H9 (cell line): ENCODE data around the gene AGMO. TPM values are rescaled to one million over a fixed set of nuclear protein-coding genes. Genes with fewer than 3 reads are reported as not detected.

Experiments used
- DNase-seq: peaks from one replicate; pipeline ENCODE4 v3.0.0-alpha.2; 2017
- H2AFZ ChIP-seq: one replicate; pipeline ENCODE4 v1.6.1; 2013; ENCODE audit warnings: mild to moderate bottlenecking, low read length, control low read depth, moderate library complexity
- H2AK5ac ChIP-seq: 2 replicates; pipeline ENCODE4 v1.6.1; 2013; ENCODE audit warnings: low read length, control low read depth, mixed read lengths; ENCODE audit not compliant: insufficient read length
- H2BK120ac ChIP-seq: one replicate; pipeline ENCODE4 v1.6.1; 2013; ENCODE audit warnings: low read depth, mild to moderate bottlenecking, low read length, control low read depth, inconsistent platforms; ENCODE audit not compliant: poor library complexity, severe bottlenecking
- H2BK12ac ChIP-seq: 2 replicates; pipeline ENCODE4 v1.6.1; 2013; ENCODE audit warnings: low read length, control low read depth, mixed read lengths, low read depth; ENCODE audit not compliant: insufficient read length
- H2BK15ac ChIP-seq: 2 replicates; pipeline ENCODE4 v1.6.1; 2013; ENCODE audit warnings: low read depth, low read length, control low read depth
- H2BK20ac ChIP-seq: one replicate; pipeline ENCODE4 v1.6.1; 2013; ENCODE audit warnings: low read depth, mild to moderate bottlenecking, low read length, control low read depth, inconsistent platforms; ENCODE audit not compliant: poor library complexity, severe bottlenecking
- H2BK5ac ChIP-seq: 2 replicates; pipeline ENCODE4 v1.6.1; 2013; ENCODE audit warnings: low read length, control low read depth, mixed read lengths; ENCODE audit not compliant: insufficient read length
- H3K14ac ChIP-seq: 2 replicates; pipeline ENCODE4 v1.6.1; 2013; ENCODE audit warnings: low read length, control low read depth; ENCODE audit not compliant: insufficient read depth
- H3K18ac ChIP-seq: 2 replicates; pipeline ENCODE4 v1.6.1; 2013; ENCODE audit warnings: low read depth, mild to moderate bottlenecking, mixed read lengths, low read length, control low read depth; ENCODE audit not compliant: insufficient read length
- H3K23ac ChIP-seq: 2 replicates; pipeline ENCODE4 v1.6.1; 2013; ENCODE audit warnings: low read length, control low read depth, mixed read lengths, low read depth; ENCODE audit not compliant: insufficient read length
- H3K23me2 ChIP-seq: 2 replicates; pipeline ENCODE4 v1.6.1; 2013; ENCODE audit warnings: low read depth, mild to moderate bottlenecking, mixed read lengths, low read length, control low read depth; ENCODE audit not compliant: insufficient read length, poor library complexity, severe bottlenecking
- H3K27ac ChIP-seq: 2 replicates; pipeline ENCODE4 v1.5.1; 2013; ENCODE audit warnings: low read length, control low read depth, mixed read lengths, low read depth; ENCODE audit not compliant: insufficient read length
- H3K27me3 ChIP-seq: 2 replicates; pipeline ENCODE4 v1.6.1; 2013; ENCODE audit warnings: low read length, control low read depth, inconsistent platforms; ENCODE audit not compliant: insufficient read depth
- H3K4ac ChIP-seq: 2 replicates; pipeline ENCODE4 v1.6.1; 2013; ENCODE audit warnings: low read depth, mild to moderate bottlenecking, control low read depth, inconsistent platforms, low read length, moderate library complexity
- H3K4me1 ChIP-seq: 2 replicates; pipeline ENCODE4 v1.6.1; 2013; ENCODE audit warnings: low read length, control low read depth, inconsistent platforms; ENCODE audit not compliant: insufficient read depth
- H3K4me2 ChIP-seq: 2 replicates; pipeline ENCODE4 v1.6.1; 2013; ENCODE audit warnings: low read length, control low read depth, mixed read lengths; ENCODE audit not compliant: insufficient read length, insufficient read depth
- H3K56ac ChIP-seq: 2 replicates; pipeline ENCODE4 v1.6.1; 2013; ENCODE audit warnings: low read depth, mild to moderate bottlenecking, mixed read lengths, low read length, control low read depth; ENCODE audit not compliant: insufficient read length
- H3K79me1 ChIP-seq: 2 replicates; pipeline ENCODE4 v1.6.1; 2013; ENCODE audit warnings: low read depth, mild to moderate bottlenecking, moderate library complexity, low read length, control low read depth, inconsistent platforms; ENCODE audit not compliant: insufficient read depth, poor library complexity, severe bottlenecking
- H3K79me2 ChIP-seq: 2 replicates; pipeline ENCODE4 v1.6.1; 2013; ENCODE audit warnings: low read length, control low read depth, inconsistent platforms; ENCODE audit not compliant: insufficient read depth
- H3K9ac ChIP-seq: 2 replicates; pipeline ENCODE4 v1.6.1; 2013; ENCODE audit warnings: low read length, control low read depth, mixed read lengths; ENCODE audit not compliant: insufficient read length; ENCODE audit errors: extremely low read depth
- H3K9me3 ChIP-seq: one replicate; pipeline ENCODE4 v1.6.1; 2013; ENCODE audit warnings: low read depth, low read length, inconsistent platforms; ENCODE audit not compliant: control insufficient read depth
- H3T11ph ChIP-seq: one replicate; pipeline ENCODE4 v1.6.1; 2013; ENCODE audit warnings: mild to moderate bottlenecking, low read length, control low read depth, inconsistent platforms
- H4K20me1 ChIP-seq: one replicate; pipeline ENCODE4 v1.6.1; 2013; ENCODE audit not compliant: control insufficient read depth, insufficient read length, insufficient read depth
- H4K5ac ChIP-seq: 2 replicates; pipeline ENCODE4 v1.6.1; 2013; ENCODE audit warnings: low read depth, mild to moderate bottlenecking, mixed read lengths, low read length, control low read depth; ENCODE audit not compliant: insufficient read length
- H4K8ac ChIP-seq: replicated peaks from 2 replicates; pipeline ENCODE4 v1.6.1; 2013; ENCODE audit warnings: low read length, control low read depth, mixed read lengths, low read depth; ENCODE audit not compliant: insufficient read length
- H4K91ac ChIP-seq: 2 replicates; pipeline ENCODE4 v1.6.1; 2013; ENCODE audit warnings: low read depth, mild to moderate bottlenecking, moderate library complexity, mixed read lengths, low read length, control low read depth; ENCODE audit not compliant: insufficient read length
- H3K27ac Mint-ChIP-seq, 3 experiments: 2 replicates in 2 of 3; 3 replicates in 1 of 3; pipeline ENCODE4 v1.8.0; 2020 to 2021; ENCODE audit warnings: mixed read lengths in 3 of 3, mild to moderate bottlenecking in 1 of 3, moderate library complexity in 1 of 3
- H3K27me3 Mint-ChIP-seq: 2 replicates; pipeline ENCODE4 v1.8.0; 2021; ENCODE audit warnings: low read depth, mild to moderate bottlenecking, moderate library complexity, mixed read lengths
- H3K36me3 Mint-ChIP-seq, 3 experiments: 2 replicates in 2 of 3; 3 replicates in 1 of 3; pipeline ENCODE4 v1.8.0; 2020 to 2021; ENCODE audit warnings: low read depth in 3 of 3, mixed read lengths in 3 of 3; ENCODE audit not compliant: insufficient read depth in 1 of 3
- H3K4me1 Mint-ChIP-seq, 2 experiments: 2 replicates each; pipeline ENCODE4 v1.8.0; 2020; ENCODE audit warnings: mixed read lengths in 2 of 2
- H3K4me3 Mint-ChIP-seq, 2 experiments: 2 replicates in 1 of 2; 3 replicates in 1 of 2; pipeline ENCODE4 v1.8.0; 2020 to 2021; ENCODE audit warnings: mild to moderate bottlenecking in 2 of 2, mixed read lengths in 2 of 2, moderate library complexity in 1 of 2
- H3K9me3 Mint-ChIP-seq, 2 experiments: 2 replicates in 1 of 2; 3 replicates in 1 of 2; pipeline ENCODE4 v1.8.0; 2020; ENCODE audit warnings: mild to moderate bottlenecking in 2 of 2, mixed read lengths in 2 of 2, moderate library complexity in 1 of 2
- CTCF ChIP-seq: fragments of 200-600 bp; sonication (generic); conservative IDR thresholded peaks from 3 replicates; pipeline ENCODE4 v1.8.0; 2021; ENCODE audit warnings: antibody characterized with exemption, mild to moderate bottlenecking
- WGBS: extraction: QIAGEN DNeasy Blood & Tissue Kit; methylation state at CpG from one replicate; pipeline ENCODE4 v1.1.7; 2013; ENCODE audit warnings: missing lambda C conversion rate, low lambda C conversion rate, mixed read lengths; ENCODE audit not compliant: insufficient read length; ENCODE audit errors: extremely low coverage; 5-methylcytosine and 5-hydroxymethylcytosine counted together
- total RNA-seq: library from RNA; stranded (reverse); gene quantifications from 2 replicates; pipeline ENCODE4 v1.2.1, GENCODE V29; 2021

AGMO gene
- total RNA-seq, 1 experiment from 2014 or later: 0.70 TPM

- no CpG with 5 or more reads among the region's 1 CpG for WGBS
- Mint-ChIP-seq H3K4me1 (no peaks in the 10 kb centered on the region), H3K4me3 (no peak overlapping the region), H3K27me3 (no peaks in the 10 kb centered on the region), H3K9me3 (no peaks in the 10 kb centered on the region), H3K27ac (no peak overlapping the region), H3K36me3 (no peaks in the 10 kb centered on the region)
- H3K9ac ChIP-seq: no peak overlapping the region
- H3K23ac ChIP-seq: no peak overlapping the region
- no peak overlapping the region for H2BK5ac ChIP-seq
- H3K18ac ChIP-seq: no peak overlapping the region
- H3T11ph ChIP-seq: no peak overlapping the region
- no peak overlapping the region for H3K27ac ChIP-seq
- no peak overlapping the region for H3K4ac ChIP-seq
- no peak overlapping the region for H2BK120ac ChIP-seq
- H3K14ac ChIP-seq: no peak overlapping the region
- no peaks in the 10 kb centered on the region for H3K79me1 ChIP-seq
- H2AK5ac ChIP-seq: no peak overlapping the region
- no peak overlapping the region for H4K5ac ChIP-seq
- H3K56ac ChIP-seq: no peak overlapping the region
- H3K27me3 ChIP-seq: no peaks in the 10 kb centered on the region
- no peak overlapping the region for H2BK20ac ChIP-seq
- no peaks in the 10 kb centered on the region for H3K79me2 ChIP-seq
- H2BK12ac ChIP-seq: no peak overlapping the region
- H3K4me2 ChIP-seq: no peak overlapping the region
- H3K4me1 ChIP-seq: no peaks in the 10 kb centered on the region
- no peak for DNase-seq
- H2AFZ ChIP-seq: no peak overlapping the region
- no peaks in the 10 kb centered on the region for H4K20me1 ChIP-seq
- no peak overlapping the region for H2BK15ac ChIP-seq
- H3K9me3 ChIP-seq: no peaks in the 10 kb centered on the region
- H3K23me2 ChIP-seq: no peaks in the 10 kb centered on the region
- H4K91ac ChIP-seq: no peak overlapping the region
- no peak for TF ChIP-seq CTCF
- H4K8ac ChIP-seq: no peak overlapping the region
Measured at GRCh38 chr7:15370441-15370840, 191.4 kb downstream of the AGMO start.
